GM19452 (cell line): ENCODE measurements around the gene NPHP4.

ENCODE experiments used
- ATAC-seq: cut with Tn5 transposase; IDR thresholded peaks from one replicate; pipeline ENCODE4 v1.9.1; 2021; ENCODE audit not compliant: unreplicated experiment

Gene NPHP4

DNA sequence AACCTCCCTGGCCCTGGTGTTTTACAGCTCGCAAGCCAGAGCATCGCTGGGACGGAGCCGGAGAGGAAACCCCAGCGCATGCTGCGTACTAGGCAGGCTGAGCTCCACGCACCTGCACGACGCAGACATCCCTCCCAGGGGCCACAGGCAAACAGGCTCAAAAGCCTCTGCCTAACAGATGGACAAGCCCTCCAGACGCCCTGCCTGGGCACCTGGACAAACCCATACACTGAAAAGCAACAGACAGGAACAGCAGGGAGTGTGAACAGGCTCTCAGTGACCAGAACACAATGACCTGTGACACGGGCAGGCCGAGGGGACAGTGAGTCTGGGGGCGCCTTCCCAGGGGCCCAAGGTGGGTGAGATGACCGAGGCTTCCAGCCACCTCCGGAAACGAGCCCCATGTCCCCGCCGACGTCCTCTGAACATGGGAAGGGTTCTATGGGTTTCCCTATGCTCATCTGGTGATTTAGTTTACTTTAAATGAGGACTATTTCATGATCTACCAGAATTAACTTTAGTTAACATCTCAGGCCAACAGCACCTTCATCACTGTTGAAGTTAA is 40.3 kb downstream of the NPHP4 start:
- no peak for ATAC-seq

GRCh38 chr1:5950994-5951785 is 41.0 kb downstream of the NPHP4 start:
- ATAC-seq = no peak

DNA sequence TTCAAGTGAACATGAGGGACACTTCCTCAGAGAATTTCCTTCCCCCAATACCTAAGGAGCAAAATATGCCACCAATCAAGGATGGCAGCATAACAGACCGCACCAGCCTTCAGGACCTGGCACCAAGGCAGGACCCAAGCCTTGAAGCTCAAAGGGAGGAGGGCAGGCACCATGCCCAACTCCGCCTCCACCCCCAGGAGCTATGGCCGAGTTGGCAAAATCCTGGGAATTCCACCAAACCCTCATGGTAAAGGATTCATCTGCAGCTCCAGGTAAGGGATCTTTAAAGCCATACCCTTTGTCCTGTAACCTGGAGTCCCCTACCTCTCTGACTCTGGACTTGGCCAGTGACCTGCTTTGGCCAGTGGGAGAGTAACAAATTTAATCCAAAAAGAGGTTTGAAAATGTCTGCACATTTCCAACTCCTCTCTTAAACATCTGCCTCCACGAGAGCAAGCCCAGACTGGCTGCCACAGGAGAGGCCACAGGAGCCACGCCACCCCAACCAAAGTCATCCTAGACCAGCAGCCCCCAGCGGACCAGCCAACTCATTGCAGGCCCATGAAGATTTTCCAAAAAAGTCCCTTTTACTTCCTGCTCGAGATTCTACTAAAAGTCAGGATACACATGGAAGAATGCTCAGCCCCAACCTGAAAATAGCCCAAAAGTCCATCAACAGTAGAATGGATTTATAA is 41.9 kb downstream of the NPHP4 start:
- ATAC-seq = no peak

GRCh38 chr1:5949761-5950100 is 42.5 kb downstream of the NPHP4 start:
- no peak for ATAC-seq

- ATAC-seq = no peak
Measured at GRCh38 chr1:5949085-5949760, 43.0 kb downstream of the NPHP4 start.

- no peak for ATAC-seq
Measured at GRCh38 chr1:5948681-5949005, 43.6 kb downstream of the NPHP4 start.

GRCh38 chr1:5947978-5948680 is 44.1 kb downstream of the NPHP4 start:
- no peak for ATAC-seq

DNA sequence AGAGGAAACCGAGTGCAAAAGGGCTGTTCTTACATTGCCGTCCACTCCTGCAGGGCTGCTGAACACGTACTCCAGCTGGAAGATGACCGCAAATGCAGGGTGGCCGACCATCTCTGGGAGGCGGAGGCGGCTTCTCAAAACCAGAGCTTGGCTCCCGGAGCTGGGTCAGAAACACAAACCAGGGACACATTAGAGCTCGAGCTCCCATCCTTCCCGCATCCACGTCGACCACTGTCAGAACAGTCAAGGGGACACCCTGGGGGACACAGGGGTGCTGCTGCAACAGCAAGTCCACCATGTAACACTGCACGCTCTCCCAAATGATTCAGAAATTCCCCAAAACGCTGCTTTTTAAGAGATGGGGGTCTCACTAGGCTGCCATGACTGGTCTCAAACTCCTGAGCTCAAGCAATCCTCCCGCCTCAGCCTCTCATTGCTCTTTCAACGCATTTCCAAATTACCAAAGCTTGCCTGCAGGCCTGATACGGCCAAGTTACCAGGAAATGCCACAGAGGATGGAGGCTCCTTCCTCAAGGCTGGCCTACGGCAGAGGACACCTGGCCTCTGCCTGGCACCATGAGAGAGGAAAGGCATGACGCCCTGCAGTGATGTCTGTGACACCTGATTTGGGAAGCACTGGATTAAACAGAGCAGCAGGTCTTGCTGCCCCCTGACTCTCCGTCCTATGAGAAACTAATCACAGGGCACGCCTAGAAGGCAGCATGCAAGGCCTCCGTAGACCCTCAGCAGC is 45.0 kb downstream of the NPHP4 start:
- ATAC-seq = no peak

GRCh38 chr1:5945445-5945844 is 46.8 kb downstream of the NPHP4 start:
- no peak for ATAC-seq

DNA sequence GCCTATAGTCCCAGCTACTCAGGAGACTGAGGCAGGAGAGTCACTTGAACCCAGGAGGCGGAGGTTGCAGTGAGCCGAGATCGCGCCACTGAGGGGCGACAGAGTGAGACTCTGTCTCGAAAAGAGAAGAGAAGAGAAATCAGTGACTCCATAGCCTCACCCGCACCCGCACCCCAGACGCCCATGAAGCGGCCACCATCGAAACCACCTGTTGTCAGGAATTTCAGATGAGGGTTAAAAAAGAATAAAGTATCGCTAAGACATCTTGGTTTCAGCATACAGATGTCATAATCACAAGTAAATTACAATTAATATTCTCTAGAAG is 47.4 kb downstream of the NPHP4 start:
- ATAC-seq = no peak

DNA sequence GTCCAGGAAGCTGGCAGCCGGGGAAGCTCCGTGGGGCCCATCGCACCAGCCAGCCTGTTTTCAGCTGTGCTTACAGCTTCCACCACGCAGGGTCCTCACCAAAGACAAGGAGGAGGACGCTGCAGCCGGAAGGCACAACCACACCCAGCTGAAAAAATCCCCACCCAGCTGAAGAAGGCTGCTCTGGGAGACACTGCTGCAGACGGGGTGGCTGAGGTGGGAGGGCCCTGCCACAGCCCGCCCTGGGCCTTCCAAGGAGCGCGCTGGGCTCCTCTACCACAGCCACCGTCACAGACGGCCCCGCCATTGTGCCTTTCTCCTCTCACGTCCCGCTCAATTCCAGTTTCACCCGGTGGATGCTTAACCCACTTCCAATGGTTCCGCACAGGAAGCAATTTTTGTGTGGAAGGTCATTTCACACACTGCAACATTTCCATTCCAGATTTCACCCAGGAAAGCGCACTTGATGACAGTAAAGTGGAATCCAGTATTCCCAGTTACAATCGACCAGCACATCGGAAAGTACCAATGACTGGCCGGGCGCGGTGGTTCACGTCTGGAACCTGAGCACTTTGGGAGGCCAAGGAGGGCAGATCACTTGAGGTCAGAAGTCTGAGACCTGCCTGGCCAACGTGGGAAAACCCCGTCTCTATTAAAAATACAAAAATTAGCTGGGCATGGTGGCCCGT is 47.9 kb downstream of the NPHP4 start:
- no peak for ATAC-seq

DNA sequence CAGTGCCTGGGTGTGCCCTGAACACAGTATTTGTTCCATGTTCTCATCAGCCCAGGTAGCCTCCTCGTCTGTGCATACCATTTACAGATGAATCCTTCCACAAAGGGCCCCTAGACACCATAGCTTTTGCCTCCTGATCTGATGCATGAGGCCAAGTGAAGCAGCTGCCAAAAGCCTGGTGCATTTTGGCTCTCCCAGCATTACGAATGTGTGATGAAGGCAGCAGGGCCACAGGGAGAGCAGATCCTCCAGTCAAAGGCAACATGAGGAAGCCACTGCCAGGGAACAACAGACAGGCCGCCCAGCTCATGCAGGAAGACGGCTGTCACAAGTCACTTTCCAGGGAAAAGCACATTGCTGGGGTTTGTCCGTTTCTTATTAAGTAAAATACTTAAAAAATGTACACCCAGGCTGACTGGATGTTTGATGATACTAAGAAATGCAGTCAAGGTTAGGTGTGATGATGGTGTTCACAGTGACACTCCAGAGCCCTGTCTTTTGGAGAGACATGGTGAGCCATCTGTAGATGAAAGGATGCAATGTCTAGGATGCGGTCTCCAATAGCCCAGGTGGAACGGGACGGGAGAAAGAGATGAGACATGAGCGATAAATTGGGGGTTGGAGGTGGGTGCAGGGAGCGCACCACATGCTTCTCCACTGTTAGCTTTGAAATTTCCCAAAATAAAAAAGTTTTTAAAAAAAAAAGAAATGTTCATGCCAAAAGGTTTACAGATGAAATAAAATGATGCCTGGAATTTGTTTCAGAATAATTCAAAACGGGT is 48.7 kb downstream of the NPHP4 start:
- ATAC-seq = no peak

DNA sequence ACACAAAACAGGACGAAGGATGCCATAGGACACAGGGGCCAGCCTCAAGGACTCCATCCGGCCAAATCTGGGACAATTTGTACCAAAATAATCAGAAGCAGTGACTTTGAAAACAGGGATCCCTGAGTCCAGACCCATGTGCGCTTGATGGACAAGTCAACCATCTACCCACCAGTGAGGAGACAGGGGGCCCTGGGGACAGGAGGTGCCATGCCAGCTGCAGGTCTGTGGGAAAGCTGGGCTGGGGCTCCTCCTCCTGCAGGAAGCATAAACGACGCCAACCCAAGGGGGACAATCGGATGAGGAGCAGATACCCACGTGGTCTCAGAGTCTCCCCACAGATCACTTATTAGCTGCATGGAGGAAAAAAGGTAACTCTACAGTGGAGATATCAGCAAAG is 50.6 kb downstream of the NPHP4 start:
- ATAC-seq = no peak

- no peak for ATAC-seq
Measured at GRCh38 chr1:5940723-5941407, 51.4 kb downstream of the NPHP4 start.

GRCh38 chr1:5939271-5940170 is 52.7 kb downstream of the NPHP4 start:
- no peak for ATAC-seq

- no peak for ATAC-seq
Measured at GRCh38 chr1:5938101-5938646, 54.1 kb downstream of the NPHP4 start.

GRCh38 chr1:5937373-5937857 is 54.8 kb downstream of the NPHP4 start:
- ATAC-seq = no peak
